ENCODE measurements around the gene LAMA1.

LAMA1 gene

DNA sequence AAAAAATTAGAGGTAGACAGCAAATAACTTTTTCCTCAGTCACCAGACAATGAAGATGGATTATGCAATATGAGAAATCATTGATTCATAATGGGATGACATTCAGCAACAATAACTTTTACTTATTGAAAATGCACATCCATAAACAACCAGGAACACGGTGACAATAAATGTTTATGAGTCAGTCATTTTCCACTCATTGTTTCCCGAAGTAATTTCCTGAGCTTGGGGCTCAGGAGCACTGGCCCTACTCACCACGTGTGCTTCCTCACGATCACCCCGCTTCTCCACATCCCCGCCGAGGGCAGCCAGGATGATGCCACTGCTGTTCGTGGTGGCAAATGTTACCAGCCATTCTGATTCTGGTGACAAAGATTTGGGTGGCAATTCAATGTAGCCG, 156.3 kb downstream of the LAMA1 start:
- no peak for DNase-seq (ENCODE audit: low read depth)
- TF ChIP-seq, protein P1, sequence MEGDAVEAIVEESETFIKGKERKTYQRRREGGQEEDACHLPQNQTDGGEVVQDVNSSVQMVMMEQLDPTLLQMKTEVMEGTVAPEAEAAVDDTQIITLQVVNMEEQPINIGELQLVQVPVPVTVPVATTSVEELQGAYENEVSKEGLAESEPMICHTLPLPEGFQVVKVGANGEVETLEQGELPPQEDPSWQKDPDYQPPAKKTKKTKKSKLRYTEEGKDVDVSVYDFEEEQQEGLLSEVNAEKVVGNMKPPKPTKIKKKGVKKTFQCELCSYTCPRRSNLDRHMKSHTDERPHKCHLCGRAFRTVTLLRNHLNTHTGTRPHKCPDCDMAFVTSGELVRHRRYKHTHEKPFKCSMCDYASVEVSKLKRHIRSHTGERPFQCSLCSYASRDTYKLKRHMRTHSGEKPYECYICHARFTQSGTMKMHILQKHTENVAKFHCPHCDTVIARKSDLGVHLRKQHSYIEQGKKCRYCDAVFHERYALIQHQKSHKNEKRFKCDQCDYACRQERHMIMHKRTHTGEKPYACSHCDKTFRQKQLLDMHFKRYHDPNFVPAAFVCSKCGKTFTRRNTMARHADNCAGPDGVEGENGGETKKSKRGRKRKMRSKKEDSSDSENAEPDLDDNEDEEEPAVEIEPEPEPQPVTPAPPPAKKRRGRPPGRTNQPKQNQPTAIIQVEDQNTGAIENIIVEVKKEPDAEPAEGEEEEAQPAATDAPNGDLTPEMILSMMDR (conservative IDR thresholded peaks at IDR 0.05; ENCODE audit: low read depth, low read length) = no peak
- no peak overlapping the region for H3K4me3 ChIP-seq (ENCODE audit: low read depth, low read length)

DNA sequence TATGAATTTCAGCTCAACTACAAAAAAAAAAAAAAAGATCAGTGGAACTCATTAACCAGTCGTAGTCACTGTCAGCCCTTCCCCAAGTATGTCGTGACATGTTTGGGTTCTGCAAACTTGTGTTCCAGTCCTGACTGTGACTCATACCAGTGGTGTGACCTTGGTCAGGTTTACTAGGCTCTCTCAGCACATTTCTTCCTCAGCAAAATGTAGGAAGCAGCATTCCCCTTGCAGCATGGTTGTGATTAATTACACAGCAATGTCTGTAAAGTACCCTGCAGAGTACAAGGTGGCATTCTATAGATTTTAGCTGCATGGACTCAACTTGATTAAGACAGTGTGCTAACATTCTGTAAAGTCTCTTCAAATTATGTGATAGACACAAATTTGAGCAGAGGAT, 156.9 kb downstream of the LAMA1 start:
- TF ChIP-seq, protein P1 (conservative IDR thresholded peaks at IDR 0.05; ENCODE audit: low read depth, low read length) = no peak
- peak; percentile 88 for DNase-seq (ENCODE audit: low read depth)
- H3K4me3 ChIP-seq (ENCODE audit: low read depth, low read length) = no peak overlapping the region

DNA sequence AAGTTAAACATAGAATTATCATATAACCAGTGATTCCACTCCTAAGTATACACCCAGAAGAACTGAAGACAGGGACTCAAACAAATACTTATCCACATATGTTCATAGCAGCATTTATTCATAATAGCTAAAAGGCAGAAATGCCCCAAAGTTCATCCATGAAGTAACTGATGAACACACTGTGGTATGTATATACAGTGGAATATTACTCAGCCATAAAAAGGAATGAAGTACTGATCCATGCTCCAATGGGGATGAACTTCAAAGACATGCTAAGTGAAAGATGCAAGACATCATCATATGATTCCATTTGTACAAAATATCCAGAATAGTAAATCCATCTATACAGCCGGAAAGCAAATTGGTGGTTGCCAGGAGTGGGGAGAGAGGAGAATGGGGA, 157.5 kb downstream of the LAMA1 start:
- DNase-seq (ENCODE audit: low read depth) = no peak
- H3K4me3 ChIP-seq (ENCODE audit: low read depth, low read length) = no peak overlapping the region
- TF ChIP-seq, protein P1 (conservative IDR thresholded peaks at IDR 0.05; ENCODE audit: low read depth, low read length) = no peak

DNA sequence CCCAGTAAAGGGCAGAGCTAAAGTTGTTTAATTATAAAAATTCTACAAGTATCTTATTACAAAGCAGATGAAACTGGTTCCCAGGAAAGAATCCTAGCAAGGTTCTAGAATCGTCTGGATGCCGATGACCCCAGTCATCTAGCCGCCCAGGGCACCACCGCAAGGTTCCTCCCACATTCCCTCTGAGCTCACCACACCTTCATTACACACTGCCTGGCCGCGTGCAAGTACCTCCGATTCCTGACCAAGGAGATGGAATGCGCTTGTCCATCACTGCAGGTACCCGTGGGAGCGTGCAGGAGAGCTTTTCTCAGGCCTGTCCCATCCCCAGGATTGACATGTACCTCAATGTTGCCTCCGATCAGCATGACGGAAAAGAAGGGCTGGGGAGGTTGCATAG, 158.5 kb downstream of the LAMA1 start:
- TF ChIP-seq, protein P1 (conservative IDR thresholded peaks at IDR 0.05; ENCODE audit: low read depth, low read length) = no peak
- DNase-seq (ENCODE audit: low read depth) = no peak
- H3K4me3 ChIP-seq (ENCODE audit: low read depth, low read length) = no peak overlapping the region

DNA sequence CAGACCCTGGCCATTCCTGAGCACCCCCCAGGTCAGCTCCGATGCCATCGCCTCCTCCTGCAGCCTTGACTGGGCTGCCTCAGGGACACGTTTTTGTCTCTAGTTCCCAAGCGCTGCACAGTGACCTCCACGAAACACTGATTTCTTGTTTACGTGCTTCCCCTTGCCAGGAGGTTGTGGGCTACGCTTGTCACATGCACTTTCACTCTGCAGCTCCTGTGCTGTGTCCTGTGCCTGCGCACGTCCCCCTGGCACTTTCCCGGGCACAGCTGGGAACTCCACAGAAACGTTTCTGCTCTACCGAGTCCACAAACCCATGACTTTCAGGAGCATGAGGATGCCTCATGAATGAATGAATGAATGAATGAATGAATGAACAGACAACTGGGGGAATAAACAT, 160.6 kb downstream of the LAMA1 start:
- TF ChIP-seq, protein P1 (conservative IDR thresholded peaks at IDR 0.05; ENCODE audit: low read depth, low read length) = no peak
- no peak for DNase-seq (ENCODE audit: low read depth)
- H3K4me3 ChIP-seq (ENCODE audit: low read depth, low read length) = no peak overlapping the region

DNA sequence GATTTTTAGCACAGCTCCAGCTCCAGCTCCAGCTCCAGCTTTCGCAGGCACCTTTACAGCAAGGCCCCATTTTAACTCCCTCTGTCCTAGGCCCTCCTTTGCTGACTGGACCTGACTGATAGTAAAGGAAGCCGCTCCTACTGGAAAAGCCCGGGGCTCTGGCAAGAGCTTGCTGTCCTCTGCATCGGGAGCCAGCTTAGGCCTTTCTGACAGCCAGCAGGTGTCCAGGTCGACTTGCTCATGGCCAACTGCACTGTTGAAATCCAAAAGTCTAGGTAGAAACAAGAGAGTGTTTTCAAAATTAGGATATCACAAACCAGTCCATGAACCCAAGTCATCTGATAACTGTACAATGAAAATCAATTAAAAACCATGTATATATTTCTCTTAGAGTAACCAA, 161.1 kb downstream of the LAMA1 start:
- TF ChIP-seq, protein P1 (conservative IDR thresholded peaks at IDR 0.05; ENCODE audit: low read depth, low read length) = no peak

DNA sequence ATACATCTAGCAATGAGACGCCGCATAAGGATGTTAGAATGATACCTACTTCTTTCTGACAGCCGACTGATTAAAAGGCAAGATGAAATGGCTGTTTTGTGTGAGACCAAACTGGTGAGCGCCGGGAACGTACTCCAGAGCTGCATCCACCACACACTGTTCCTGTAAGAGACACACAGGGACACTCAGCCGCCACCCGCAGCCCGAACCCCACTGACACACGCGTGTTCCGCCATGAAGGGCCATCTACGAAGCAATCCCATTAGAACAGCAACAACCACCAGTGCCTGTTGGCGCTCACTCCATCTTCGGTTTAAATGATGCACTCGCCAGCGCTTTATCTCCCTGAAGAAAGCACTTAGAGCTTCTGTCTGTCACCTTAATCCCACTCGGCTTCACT, 162.3 kb downstream of the LAMA1 start:
- no peak for DNase-seq (ENCODE audit: low read depth)
- TF ChIP-seq, protein P1 (conservative IDR thresholded peaks at IDR 0.05; ENCODE audit: low read depth, low read length) = no peak
- no peak overlapping the region for H3K4me3 ChIP-seq (ENCODE audit: low read depth, low read length)

More for the DNA sequence above, 161.1 kb downstream of the LAMA1 start:
- H3K4me3 ChIP-seq (ENCODE audit: low read depth, low read length) = no peak overlapping the region
- no peak for DNase-seq (ENCODE audit: low read depth)

Measured in choroid plexus epithelial cell (primary cell).